Stimulated activated CD8-positive, alpha-beta memory T cell treated with anti-CD3 and anti-CD28 coated beads, Interleukin-7, amount 100 ng/mL, for 1 hour (primary cell): Measurements from ENCODE around the gene WDR5.

Source experiments
- DNase-seq, 2 donors: peaks; one replicate each; pipeline ENCODE4 v3.0.0-alpha.2; 2020; ENCODE audit warnings: low read depth in 2 of 2

WDR5 gene

DNA sequence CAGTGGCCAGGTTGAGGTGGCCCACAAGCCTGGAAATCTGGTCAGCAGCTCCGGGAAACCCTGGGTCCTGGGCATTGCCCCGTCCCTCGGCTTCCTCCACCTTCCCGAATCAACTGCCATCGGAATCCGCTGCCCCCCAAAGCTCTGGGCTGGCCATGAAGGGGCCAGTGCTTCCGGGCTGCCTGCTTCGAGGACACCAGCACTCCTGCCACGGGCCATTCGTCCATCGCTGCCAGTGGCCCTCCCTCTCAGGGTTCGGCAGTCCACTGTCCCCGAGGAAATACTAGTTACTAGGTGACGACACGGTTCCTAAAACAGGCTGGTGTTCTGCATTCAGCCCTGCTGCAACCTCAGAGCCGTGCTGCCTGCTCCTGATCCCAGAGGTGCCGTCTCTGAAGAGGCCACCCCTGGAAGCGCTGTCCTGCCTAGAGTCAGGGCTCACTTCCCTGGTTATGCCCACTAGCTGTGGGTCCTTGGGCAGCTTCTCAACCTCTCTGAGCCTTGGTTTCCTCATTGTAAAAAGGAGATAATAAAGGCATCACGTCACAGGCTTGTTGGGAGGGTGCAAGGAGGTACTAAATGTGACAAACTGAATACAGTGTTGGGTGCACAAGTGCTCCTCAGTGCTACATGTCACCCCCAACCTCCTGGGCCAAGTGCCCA is 3.5 kb upstream of the WDR5 start:
- DNase-seq, result no peak

GRCh38 chr9:134134949-134135342 is 936 bp upstream of the WDR5 start:
- DNase-seq, result no peak

GRCh38 chr9:134136118-134136995 is 475 bp downstream of the WDR5 start:
- DNase-seq, result no peak

GRCh38 chr9:134136996-134137299 is 1.1 kb downstream of the WDR5 start:
- no peak for DNase-seq

DNA sequence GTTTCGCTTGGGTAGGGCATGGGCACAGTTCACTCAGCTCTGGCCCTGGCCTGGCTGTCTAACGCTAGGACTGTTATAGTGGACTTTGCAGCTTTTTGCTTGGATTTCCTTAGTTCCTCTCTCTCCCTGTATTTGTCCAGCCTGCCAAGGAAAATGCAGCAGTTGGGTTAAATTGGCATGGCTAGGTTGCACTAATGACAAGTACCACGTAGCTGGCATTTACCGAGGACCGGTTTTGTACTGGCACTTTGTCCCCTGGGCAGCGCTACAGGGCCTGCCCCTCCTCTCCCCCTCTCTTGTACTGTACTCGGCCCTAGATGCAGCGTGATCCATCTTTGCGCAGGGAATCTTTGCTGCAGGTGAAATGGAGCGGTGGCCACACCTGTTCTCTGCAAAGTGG is 2.4 kb downstream of the WDR5 start:
- DNase-seq, result no peak

DNA sequence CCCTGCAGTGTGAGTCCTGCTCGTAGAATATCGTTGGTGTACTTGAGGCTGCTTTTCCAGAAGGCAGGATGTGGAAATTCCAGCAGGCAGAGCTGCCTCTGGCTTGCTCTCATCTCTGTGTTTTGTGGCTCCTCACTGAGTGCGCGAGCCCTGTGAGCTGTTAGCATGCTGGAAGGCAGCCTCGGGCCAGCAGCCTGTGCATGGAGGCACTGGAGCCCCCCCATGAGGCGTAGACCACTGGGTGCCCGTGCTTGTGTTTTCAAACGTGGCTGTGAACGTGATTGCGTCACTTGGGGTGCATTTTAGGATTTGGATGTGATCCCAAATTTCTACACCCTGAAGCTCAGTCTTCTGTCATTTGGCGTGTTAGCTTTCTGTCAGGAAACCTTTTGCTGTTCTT is 3.2 kb downstream of the WDR5 start:
- DNase-seq, result no peak

GRCh38 chr9:134141906-134142305 is 6.0 kb downstream of the WDR5 start:
- DNase-seq, result no peak

DNA sequence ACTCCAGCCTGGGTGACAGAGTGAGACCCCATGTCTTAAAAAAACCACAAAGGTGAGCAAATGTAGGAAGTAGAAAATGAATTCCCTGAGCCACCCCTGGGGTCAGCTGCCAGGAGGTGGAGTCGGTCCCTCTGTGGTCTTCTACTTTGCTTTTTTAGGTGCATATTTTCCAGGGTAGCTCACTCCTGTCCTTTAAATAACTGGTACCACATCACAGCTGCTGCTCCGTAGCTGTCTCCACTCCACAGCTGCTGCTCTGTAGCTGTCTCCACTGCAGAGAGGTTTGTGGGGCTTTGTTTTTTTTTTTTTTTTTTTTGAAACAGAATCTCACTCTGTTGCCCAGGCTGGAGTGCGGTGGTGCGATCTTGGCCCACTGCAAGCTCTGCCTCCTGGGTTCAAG is 8.9 kb downstream of the WDR5 start:
- DNase-seq, result no peak

GRCh38 chr9:134145262-134145661 is 9.4 kb downstream of the WDR5 start:
- DNase-seq, result no peak

- no peak for DNase-seq
Observed at GRCh38 chr9:134146774-134147493, 11.1 kb downstream of the WDR5 start.

DNA sequence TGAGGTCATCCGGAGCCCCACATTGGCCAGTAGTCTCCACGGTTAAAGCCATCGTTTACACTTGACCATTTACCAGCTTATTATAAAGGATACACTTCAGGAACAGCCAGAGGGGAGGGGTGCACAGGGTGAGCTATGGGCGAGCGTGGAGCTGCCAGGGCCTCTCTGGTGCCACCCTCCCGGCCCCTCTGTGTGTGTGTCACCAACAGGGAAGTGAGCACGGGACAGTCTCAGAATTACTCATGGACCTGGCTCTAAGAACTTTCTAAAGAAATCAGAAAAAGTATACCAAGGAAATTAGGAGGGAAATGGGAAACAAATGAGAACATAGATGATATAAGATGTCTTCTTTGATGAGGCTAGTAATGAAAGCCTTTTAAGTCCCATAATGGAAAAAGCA is 13.5 kb downstream of the WDR5 start:
- DNase-seq, result no peak

- no peak for DNase-seq
Observed at GRCh38 chr9:134150557-134151214, 14.8 kb downstream of the WDR5 start.

DNA sequence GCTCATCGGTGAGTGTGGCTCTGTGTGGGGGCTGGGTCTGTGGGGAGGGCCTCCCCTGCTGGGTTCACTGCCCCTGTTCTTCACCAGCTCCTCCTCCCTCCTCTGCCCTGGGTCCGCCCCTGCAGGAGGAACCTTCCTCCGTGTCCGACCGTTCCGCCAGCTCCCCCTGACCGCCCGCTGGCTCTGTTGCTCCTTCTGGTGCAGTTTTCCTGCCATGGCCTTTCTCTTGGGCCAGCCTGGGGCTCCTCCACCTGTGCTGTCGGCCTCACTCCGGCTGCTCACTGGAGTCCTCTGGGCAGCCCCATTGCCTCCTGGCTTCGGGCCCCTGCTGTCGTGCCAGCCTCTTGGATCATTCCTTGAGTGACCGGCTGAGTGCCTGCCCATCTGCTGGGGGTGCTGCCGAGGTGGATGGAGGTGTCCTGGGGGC is 16.2 kb downstream of the WDR5 start:
- DNase-seq, result no peak

DNA sequence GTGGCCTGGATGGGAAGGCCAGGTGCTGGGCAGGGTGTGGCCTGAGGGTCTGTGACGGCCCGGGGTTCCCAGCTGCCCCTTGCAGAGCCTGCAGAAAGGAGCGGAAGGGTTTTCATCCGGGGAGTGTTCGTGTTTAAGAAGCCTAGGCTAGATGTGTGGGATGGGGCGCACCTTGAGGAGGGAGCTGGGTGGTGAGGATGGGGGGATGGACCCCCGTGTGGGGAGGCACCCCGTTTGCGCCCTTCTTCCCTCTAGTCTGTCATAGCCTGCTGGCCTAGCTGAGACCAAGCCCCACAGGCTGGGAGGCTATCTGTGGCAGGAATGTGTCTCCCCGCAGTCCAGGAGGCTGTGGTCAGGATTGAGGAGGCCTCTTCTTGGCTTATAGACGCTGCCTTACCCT is 16.6 kb downstream of the WDR5 start:
- no peak for DNase-seq

DNA sequence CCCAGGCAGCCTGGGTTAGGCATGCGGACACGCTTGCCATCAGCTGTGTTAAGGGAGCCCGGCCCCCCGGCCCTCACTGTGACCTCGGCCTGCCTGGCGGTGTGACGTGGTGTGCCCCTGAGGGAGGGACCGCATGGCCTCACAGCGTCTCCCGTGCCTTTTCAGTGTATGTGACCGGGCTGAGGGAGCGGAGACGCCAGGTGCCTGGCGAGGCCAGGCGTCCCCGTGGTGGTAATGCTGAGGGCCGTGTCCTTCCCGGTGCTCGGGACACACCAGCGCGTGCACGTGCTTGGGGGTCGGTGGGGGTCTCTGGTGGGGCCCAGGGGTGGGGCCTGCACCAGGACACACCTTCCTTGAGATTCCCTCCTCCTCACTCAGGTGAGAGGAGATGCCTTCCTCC is 17.6 kb downstream of the WDR5 start:
- DNase-seq, result no peak

DNA sequence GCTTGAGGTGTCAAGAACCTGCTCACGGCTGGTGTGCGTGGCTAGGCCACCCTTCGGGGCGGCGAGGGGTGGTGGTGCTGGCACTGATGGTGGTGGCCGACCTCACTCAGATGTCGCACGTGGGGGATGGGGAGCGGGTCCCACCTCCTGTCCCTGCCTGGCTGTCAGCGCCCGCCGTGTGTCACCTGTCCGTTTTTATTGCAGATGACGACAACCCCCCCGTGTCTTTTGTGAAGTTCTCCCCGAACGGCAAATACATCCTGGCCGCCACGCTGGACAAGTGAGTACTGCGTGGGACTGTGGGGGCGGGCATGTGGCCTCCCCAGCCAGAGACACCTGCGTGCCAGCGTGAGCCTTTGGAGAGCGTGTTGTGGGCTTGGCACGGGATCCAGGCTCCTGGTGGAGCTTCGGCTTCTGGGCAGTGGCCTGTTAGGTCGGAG is 18.4 kb downstream of the WDR5 start:
- DNase-seq, result no peak

DNA sequence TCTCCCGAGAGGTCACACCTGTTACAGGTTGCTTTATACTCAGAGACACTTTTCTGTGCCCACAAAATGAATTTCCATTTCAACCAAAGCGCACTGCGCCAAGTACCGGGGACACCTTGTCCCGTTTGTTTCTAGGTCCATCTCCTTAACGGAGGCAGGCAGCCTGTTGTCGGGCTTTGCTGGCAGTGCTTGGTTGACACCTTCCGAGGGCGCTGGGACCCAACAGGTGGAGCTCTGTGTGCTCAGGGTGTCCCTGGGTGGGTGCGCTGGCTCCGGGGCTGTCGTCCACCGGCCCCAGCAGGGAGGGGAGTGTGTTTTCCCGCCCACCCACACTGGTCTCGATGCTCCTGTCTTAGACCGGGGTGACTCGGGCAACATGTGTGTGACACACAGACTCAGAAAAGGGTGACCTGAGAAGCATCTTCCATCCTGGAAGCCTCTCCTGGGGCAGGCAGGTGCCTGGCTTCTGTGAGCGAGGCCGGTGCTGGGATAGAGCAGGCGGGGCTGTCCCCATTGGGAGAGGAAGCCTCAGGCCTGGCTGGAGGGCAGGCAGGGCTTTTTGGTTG is 20.0 kb downstream of the WDR5 start:
- DNase-seq, result no peak

- DNase-seq, result no peak
Observed at GRCh38 chr9:134156564-134157377, 20.9 kb downstream of the WDR5 start.

GRCh38 chr9:134157378-134157885 is 21.6 kb downstream of the WDR5 start:
- no peak for DNase-seq

- DNase-seq, result no peak
Observed at GRCh38 chr9:134158242-134158641, 22.4 kb downstream of the WDR5 start.
